Right atrium auricular region (tissue), 2 donors: ENCODE measurements around the gene SMYD1. TPM values are rescaled to one million over a fixed set of nuclear protein-coding genes. Genes with fewer than 3 reads are reported as not detected.

Experiments
- DNase-seq: peaks from one replicate; pipeline ENCODE4 v3.0.0-alpha.2; 2019; ENCODE audit warnings: low spot score
- H3K27ac ChIP-seq, 2 donors: fragments of 200-600 bp; sonication (generic); 1 replicate in 1 of 2; 2 replicates in 1 of 2; pipeline ENCODE4 v1.5.1; 2016 to 2019
- H3K27me3 ChIP-seq, 2 donors: fragments of 200-600 bp; sonication (generic); one replicate each; pipeline versions ENCODE4 v1.5.1 to v1.6.0; 2017 to 2019
- H3K36me3 ChIP-seq: fragments of 200-600 bp; sonication (generic); one replicate; pipeline ENCODE4 v1.5.1; 2016
- H3K4me1 ChIP-seq, 2 donors: fragments of 200-600 bp; sonication (generic); one replicate each; pipeline versions ENCODE4 v1.5.1 to v1.6.0; 2017 to 2019
- H3K4me3 ChIP-seq, 2 donors: fragments of 200-600 bp; sonication (generic); 1 replicate in 1 of 2; 2 replicates in 1 of 2; pipeline ENCODE4 v1.5.1; 2017 to 2019; ENCODE audit warnings: mild to moderate bottlenecking in 1 of 2, moderate library complexity in 1 of 2
- H3K9me3 ChIP-seq, 2 donors: fragments of 200-600 bp; sonication (generic); one replicate each; pipeline ENCODE4 v1.5.1; 2019
- total RNA-seq, 2 donors: library from RNA; depleted of rRNA; stranded (reverse); fragments of >200 nt; gene quantifications; one replicate each; pipeline ENCODE4 v1.1.0, GENCODE V29; 2016
- TF ChIP-seq, protein P1 (sequence below), 2 donors: fragments of 200-600 bp; sonication (generic); IDR thresholded peaks; one replicate each; pipeline ENCODE4 v1.5.1; 2019; ENCODE audit warnings: antibody characterized with exemption in 2 of 2

SMYD1 gene
- total RNA-seq, 2 donors from 2014 or later: 74.8 to 179 TPM

DNA sequence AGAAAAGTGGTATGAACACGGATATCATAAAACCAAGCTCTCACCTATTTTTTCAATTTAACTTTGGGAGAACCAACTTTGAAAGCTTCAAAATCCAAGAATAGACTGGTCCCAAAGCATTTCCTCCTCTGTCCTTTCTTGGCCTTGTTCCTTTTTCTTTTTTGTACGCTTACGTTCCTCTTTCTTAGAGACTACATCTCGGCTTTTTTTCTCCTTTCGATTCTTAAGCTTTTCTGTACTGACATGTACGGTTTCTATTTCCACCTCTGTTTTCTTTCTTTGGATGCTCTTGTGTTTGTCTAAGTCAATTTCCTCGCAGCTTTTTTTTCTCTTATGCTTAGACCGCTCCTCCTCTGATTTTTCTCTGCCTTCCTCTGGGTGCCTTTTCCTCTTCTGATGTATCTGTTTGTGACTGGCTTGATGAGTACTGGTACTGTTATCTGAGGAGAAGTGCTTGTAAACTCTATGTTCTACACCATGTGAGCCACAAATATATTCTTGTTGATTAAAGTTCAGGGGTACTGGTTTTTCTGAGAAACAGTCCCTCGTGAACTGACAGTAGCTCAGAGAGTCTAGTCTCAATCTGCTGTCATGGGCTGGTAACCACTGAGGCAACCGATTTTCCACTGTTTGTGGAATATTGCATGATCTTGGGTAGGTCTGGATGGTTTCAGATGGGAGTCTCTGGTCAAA, 39.8 kb upstream of the SMYD1 start:
- no peak for DNase-seq
- H3K27ac ChIP-seq: no peak overlapping the region
- TF ChIP-seq, protein P1, sequence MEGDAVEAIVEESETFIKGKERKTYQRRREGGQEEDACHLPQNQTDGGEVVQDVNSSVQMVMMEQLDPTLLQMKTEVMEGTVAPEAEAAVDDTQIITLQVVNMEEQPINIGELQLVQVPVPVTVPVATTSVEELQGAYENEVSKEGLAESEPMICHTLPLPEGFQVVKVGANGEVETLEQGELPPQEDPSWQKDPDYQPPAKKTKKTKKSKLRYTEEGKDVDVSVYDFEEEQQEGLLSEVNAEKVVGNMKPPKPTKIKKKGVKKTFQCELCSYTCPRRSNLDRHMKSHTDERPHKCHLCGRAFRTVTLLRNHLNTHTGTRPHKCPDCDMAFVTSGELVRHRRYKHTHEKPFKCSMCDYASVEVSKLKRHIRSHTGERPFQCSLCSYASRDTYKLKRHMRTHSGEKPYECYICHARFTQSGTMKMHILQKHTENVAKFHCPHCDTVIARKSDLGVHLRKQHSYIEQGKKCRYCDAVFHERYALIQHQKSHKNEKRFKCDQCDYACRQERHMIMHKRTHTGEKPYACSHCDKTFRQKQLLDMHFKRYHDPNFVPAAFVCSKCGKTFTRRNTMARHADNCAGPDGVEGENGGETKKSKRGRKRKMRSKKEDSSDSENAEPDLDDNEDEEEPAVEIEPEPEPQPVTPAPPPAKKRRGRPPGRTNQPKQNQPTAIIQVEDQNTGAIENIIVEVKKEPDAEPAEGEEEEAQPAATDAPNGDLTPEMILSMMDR (IDR thresholded peaks at IDR 0.05): no peak
- no peaks in the 10 kb centered on the region for H3K4me1 ChIP-seq
- peaks cover 40% of the 10 kb centered on the region for H3K36me3 ChIP-seq
- no peak overlapping the region for H3K4me3 ChIP-seq
- H3K9me3 ChIP-seq: no peaks in the 10 kb centered on the region
- H3K27me3 ChIP-seq: no peaks in the 10 kb centered on the region

DNA sequence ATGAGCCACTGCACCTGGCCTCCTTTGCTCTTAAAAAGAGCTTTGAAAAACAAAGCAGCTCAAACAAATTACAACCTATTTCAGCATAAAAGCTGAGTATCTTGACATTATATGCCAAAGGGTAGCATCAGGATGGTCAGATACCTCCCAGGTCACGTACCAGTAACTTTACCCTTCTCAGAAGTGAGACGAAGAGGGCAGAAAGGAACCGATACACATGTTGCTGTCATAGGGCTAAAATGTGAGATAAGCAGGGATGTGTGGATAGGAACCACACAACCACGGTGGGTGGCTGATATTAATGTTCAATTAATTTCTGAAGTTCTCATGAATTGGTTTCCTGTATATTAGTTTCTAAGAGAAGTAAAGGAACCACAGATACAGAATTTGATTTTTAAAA, 38.7 kb upstream of the SMYD1 start:
- H3K36me3 ChIP-seq: peaks cover 50% of the 10 kb centered on the region
- H3K27me3 ChIP-seq: no peaks in the 10 kb centered on the region
- no peak for DNase-seq
- H3K9me3 ChIP-seq: no peaks in the 10 kb centered on the region
- H3K27ac ChIP-seq: no peak overlapping the region
- no peak overlapping the region for H3K4me3 ChIP-seq
- no peaks in the 10 kb centered on the region for H3K4me1 ChIP-seq
- TF ChIP-seq, protein P1 (IDR thresholded peaks at IDR 0.05): no peak

DNA sequence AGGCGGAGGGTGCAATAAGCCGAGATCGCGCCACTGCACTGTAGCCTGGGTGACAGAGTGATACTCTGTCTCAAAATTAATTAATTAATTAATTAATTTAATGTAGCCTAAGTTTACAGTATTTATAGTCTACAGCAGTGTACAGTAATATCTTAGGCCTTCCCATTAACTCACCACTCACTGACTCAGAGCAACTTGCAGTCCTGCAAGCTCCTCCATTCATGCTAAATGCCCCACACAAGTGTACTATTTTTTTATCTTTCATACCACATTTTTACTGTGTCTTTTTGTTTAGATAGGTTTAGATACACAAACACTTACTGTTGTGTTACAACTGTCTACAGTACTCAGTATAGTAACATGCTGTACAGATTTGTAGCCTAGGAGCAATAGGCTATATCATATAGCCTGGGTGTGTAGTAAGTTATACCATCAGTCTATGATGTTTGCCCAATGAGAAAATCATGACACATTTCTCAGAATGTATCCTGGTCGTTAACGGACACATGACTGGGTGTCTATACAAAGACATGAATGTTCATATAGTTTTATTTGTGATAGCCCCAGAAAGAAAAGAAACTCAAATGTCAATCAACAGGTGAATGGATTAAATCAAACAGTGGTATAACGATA, 35.4 kb upstream of the SMYD1 start:
- Histone ChIP-seq H3K27me3 (no peaks in the 10 kb centered on the region), H3K9me3 (no peaks in the 10 kb centered on the region), H3K27ac (no peak overlapping the region), H3K4me1 (no peaks in the 10 kb centered on the region), H3K36me3 (peaks cover 60% of the 10 kb centered on the region), H3K4me3 (no peak overlapping the region)
- DNase-seq: no peak
- TF ChIP-seq, protein P1 (IDR thresholded peaks at IDR 0.05): no peak

DNA sequence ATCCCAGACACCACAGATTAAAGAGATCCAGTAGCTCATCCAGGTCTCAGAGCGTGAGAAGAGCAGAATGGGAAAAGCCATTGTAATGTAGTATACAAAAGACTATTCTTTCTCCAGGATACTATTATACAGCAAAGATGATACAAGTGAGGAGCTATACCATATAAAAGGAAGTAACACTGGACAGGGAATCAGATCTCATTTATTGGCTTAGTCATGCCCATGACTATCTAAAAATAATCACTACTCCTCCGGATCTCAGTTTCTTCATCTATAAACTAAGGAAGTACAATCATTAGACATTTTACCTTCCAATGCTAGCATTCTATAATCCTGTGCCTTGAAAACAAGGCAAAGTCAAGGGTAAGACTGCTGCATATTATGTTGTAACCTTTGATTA, 31.4 kb upstream of the SMYD1 start:
- Histone ChIP-seq H3K4me3 (no peak overlapping the region), H3K36me3 (peaks cover 33% of the 10 kb centered on the region), H3K4me1 (peaks cover 0 to 3% of the 10 kb centered on the region in 2 donors), H3K27ac (no peak overlapping the region), H3K9me3 (no peaks in the 10 kb centered on the region), H3K27me3 (no peaks in the 10 kb centered on the region)
- no peak for DNase-seq
- TF ChIP-seq, protein P1 (IDR thresholded peaks at IDR 0.05): no peak

DNA sequence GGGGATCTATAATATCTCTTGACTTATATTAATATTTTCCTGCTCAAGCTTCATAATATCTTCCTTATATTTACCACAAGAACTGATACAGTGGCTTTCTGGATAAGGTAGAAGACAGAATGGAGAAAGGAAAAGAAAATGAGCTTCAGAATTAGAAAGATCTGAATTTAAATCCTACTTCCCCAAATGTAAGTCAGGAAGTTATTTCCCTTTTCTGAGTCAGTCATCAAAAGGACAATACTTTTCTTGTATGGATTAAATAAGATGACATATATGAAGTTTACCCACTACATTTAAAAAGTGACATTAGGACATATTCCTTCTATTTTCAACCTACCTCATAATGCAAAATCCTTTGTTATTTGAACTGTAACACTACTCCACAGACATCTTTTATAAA, 31.0 kb upstream of the SMYD1 start:
- H3K9me3 ChIP-seq: no peaks in the 10 kb centered on the region
- no peak overlapping the region for H3K4me3 ChIP-seq
- no peak overlapping the region for H3K27ac ChIP-seq
- no peaks in the 10 kb centered on the region for H3K27me3 ChIP-seq
- no peak for DNase-seq
- peaks cover 33% of the 10 kb centered on the region for H3K36me3 ChIP-seq
- peaks cover 0 to 3% of the 10 kb centered on the region in 2 donors for H3K4me1 ChIP-seq
- TF ChIP-seq, protein P1 (IDR thresholded peaks at IDR 0.05): no peak
